Measurements from ENCODE around the gene PPP2R5C. TPM values are rescaled to one million over a fixed set of nuclear protein-coding genes. Genes with fewer than 3 reads are reported as not detected.

PPP2R5C gene
- total and polyA plus RNA-seq, 9 of the 15 experiments (the other 6 are each of a cell fraction or from before 2014, with no cell fraction given), result 284 to 617 (median 395) TPM

GRCh38 chr14:101927859-101928258 is 166.3 kb downstream of the PPP2R5C start (continued):
- TF ChIP-seq GTF2B (IDR thresholded peaks at IDR 0.05; ENCODE audit: extremely low read depth, insufficient read length) (no peak), KAT8 (IDR thresholded peaks at IDR 0.05; ENCODE audit: low read depth) (no peak), SMARCA4 (IDR thresholded peaks at IDR 0.05) (peak; percentile 23; the same call in 1 of the 2 replicates), HMGN3 (IDR thresholded peaks at IDR 0.05; ENCODE audit: borderline replicate concordance, extremely low read depth, insufficient read length, low read depth, low read length) (no peak), EHMT2 (IDR thresholded peaks at IDR 0.05) (no peak), ZNF212 (CRISPR knock-in tag; IDR thresholded peaks at IDR 0.05) (no peak), FUS (optimal IDR thresholded peaks at IDR 0.05; ENCODE audit: low read depth, low read length) (no peak), ZNF79 (CRISPR knock-in tag; IDR thresholded peaks at IDR 0.05; ENCODE audit: low read depth) (no peak), ZNF3 (CRISPR knock-in tag; IDR thresholded peaks at IDR 0.05) (no peak), FOXK1 (CRISPR knock-in tag; IDR thresholded peaks at IDR 0.05; ENCODE audit: borderline replicate concordance) (no peak), ZNF165 (CRISPR knock-in tag; IDR thresholded peaks at IDR 0.05; ENCODE audit: borderline replicate concordance) (no peak), ZNF436 (CRISPR knock-in tag; IDR thresholded peaks at IDR 0.05) (no peak), ZNF41 (CRISPR knock-in tag; conservative IDR thresholded peaks at IDR 0.05) (no peak), ZNF280B (CRISPR knock-in tag; IDR thresholded peaks at IDR 0.05) (no peak), ID3 (CRISPR knock-in tag; IDR thresholded peaks at IDR 0.05) (no peak), ID3 (tag; IDR thresholded peaks at IDR 0.05) (no peak), PURB (CRISPR knock-in tag; IDR thresholded peaks at IDR 0.05; ENCODE audit: low read depth) (no peak), RNF2 (IDR thresholded peaks at IDR 0.05) (no peak), ZNF699 (CRISPR knock-in tag; IDR thresholded peaks at IDR 0.05; ENCODE audit: insufficient replicate concordance) (no peak), EGR1 (conservative IDR thresholded peaks at IDR 0.05) (peak; percentile 96), RFX7 (CRISPR knock-in tag; IDR thresholded peaks at IDR 0.05) (no peak), LARP7 (IDR thresholded peaks at IDR 0.05) (no peak), PHTF2 (CRISPR knock-in tag; IDR thresholded peaks at IDR 0.05) (no peak), DNMT1 (IDR thresholded peaks at IDR 0.05) (no peak), NCOR1 (IDR thresholded peaks at IDR 0.05) (peak; percentile 55)
- TF ChIP-seq, protein P1, sequence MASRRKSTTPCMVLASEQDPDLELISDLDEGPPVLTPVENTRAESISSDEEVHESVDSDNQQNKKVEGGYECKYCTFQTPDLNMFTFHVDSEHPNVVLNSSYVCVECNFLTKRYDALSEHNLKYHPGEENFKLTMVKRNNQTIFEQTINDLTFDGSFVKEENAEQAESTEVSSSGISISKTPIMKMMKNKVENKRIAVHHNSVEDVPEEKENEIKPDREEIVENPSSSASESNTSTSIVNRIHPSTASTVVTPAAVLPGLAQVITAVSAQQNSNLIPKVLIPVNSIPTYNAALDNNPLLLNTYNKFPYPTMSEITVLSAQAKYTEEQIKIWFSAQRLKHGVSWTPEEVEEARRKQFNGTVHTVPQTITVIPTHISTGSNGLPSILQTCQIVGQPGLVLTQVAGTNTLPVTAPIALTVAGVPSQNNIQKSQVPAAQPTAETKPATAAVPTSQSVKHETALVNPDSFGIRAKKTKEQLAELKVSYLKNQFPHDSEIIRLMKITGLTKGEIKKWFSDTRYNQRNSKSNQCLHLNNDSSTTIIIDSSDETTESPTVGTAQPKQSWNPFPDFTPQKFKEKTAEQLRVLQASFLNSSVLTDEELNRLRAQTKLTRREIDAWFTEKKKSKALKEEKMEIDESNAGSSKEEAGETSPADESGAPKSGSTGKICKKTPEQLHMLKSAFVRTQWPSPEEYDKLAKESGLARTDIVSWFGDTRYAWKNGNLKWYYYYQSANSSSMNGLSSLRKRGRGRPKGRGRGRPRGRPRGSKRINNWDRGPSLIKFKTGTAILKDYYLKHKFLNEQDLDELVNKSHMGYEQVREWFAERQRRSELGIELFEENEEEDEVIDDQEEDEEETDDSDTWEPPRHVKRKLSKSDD (conservative IDR thresholded peaks at IDR 0.05; ENCODE audit: low read length), result no peak
- TF ChIP-seq, protein P2, sequence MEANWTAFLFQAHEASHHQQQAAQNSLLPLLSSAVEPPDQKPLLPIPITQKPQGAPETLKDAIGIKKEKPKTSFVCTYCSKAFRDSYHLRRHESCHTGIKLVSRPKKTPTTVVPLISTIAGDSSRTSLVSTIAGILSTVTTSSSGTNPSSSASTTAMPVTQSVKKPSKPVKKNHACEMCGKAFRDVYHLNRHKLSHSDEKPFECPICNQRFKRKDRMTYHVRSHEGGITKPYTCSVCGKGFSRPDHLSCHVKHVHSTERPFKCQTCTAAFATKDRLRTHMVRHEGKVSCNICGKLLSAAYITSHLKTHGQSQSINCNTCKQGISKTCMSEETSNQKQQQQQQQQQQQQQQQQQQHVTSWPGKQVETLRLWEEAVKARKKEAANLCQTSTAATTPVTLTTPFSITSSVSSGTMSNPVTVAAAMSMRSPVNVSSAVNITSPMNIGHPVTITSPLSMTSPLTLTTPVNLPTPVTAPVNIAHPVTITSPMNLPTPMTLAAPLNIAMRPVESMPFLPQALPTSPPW (CRISPR knock-in tag; IDR thresholded peaks at IDR 0.05), result no peak
